Measurements from ENCODE around the gene CDH12.

DNA sequence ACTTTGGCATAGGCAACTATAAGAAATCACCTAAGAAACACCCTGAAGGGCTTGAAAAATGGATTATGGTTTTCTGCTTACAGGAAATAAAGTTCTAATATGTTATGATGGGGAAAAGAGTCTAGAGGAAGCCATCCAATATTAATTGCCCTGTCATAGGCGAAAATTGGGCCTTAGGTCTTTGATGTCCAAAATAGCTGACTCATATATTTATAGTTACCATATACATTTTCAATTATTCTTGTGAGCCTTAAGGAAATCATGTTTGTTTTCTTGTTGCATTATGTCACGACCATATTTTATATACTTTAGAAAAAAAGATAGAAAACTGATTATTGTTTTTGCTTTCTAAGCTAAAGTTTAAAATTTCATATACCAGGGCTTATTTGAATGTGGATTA lies 509.1 kb downstream of the CDH12 start:
- no peak for TF ChIP-seq POLR2A (IDR thresholded peaks at IDR 0.05)
- no peak for TF ChIP-seq EP300 (IDR thresholded peaks at IDR 0.05)

Data from gastroesophageal sphincter (tissue), 2 donors.